Esophagus (tissue), 2 donors: ENCODE measurements around the gene C2orf92. TPM values are rescaled to one million over a fixed set of nuclear protein-coding genes. Genes with fewer than 3 reads are reported as not detected.

Experiments used
- H3K27ac ChIP-seq, 2 donors: one replicate each; pipeline ENCODE4 v1.5.1; 2013; ENCODE audit warnings: low read depth in 2 of 2, mild to moderate bottlenecking in 2 of 2, inconsistent platforms in 1 of 2, low read length in 1 of 2, moderate library complexity in 1 of 2
- H3K27me3 ChIP-seq, 2 donors: one replicate each; pipeline ENCODE4 v1.6.1; 2013; ENCODE audit warnings: low read length in 2 of 2, control low read depth in 1 of 2, mild to moderate bottlenecking in 1 of 2; ENCODE audit not compliant: insufficient read depth in 2 of 2, control insufficient read depth in 1 of 2
- H3K36me3 ChIP-seq, 2 donors: one replicate each; pipeline ENCODE4 v1.6.1; 2013; ENCODE audit warnings: low read length in 1 of 2; ENCODE audit not compliant: control insufficient read depth in 2 of 2, insufficient read depth in 2 of 2
- H3K4me1 ChIP-seq, 2 donors: one replicate each; pipeline ENCODE4 v1.6.1; 2013; ENCODE audit warnings: low read length in 1 of 2; ENCODE audit not compliant: control insufficient read depth in 2 of 2, insufficient read depth in 2 of 2
- H3K4me3 ChIP-seq, 2 donors: one replicate each; pipeline ENCODE4 v1.5.1; 2013; ENCODE audit warnings: low read length in 2 of 2, mild to moderate bottlenecking in 2 of 2, low read depth in 1 of 2, moderate library complexity in 1 of 2
- H3K9me3 ChIP-seq, 2 donors: one replicate each; pipeline ENCODE4 v1.6.1; 2013; ENCODE audit warnings: mild to moderate bottlenecking in 2 of 2, low read depth in 1 of 2, low read length in 1 of 2, moderate library complexity in 1 of 2; ENCODE audit not compliant: control insufficient read depth in 2 of 2, insufficient read depth in 1 of 2
- WGBS, 2 donors: extraction: QIAGEN DNeasy Blood & Tissue Kit; methylation state at CpG; one replicate each; pipeline ENCODE4 v1.1.7; 2013; 5-methylcytosine and 5-hydroxymethylcytosine counted together
- polyA plus RNA-seq, 2 donors: library from polyadenylated mRNA; stranded (reverse); fragments of 200-250 nt; gene quantifications; one replicate each; pipeline ENCODE4 v1.2.3, GENCODE V29; 2013
- donor health status: healthy with polysubstance abuse.
- donor health status: Bipolar disorder and iron deficiency.

The C2orf92 gene
- polyA plus RNA-seq, 2 donors, result 1.8 to 14.3 TPM

DNA sequence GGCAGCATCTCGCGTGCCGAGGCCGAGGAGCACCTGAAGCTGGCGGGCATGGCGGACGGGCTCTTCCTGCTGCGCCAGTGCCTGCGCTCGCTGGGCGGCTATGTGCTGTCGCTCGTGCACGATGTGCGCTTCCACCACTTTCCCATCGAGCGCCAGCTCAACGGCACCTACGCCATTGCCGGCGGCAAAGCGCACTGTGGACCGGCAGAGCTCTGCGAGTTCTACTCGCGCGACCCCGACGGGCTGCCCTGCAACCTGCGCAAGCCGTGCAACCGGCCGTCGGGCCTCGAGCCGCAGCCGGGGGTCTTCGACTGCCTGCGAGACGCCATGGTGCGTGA, 54.5 kb downstream of the C2orf92 start:
- Histone ChIP-seq H3K9me3 (peaks cover 0 to 2% of the 10 kb centered on the region in 2 donors), H3K36me3 (no peaks in the 10 kb centered on the region), H3K4me1 (no peaks in the 10 kb centered on the region), H3K4me3 (no peak overlapping the region), H3K27me3 (no peaks in the 10 kb centered on the region), H3K27ac (no peak overlapping the region)
- 57 to 58% methylated on average over 41 of the region's 41 CpGs for WGBS, 2 donors

DNA sequence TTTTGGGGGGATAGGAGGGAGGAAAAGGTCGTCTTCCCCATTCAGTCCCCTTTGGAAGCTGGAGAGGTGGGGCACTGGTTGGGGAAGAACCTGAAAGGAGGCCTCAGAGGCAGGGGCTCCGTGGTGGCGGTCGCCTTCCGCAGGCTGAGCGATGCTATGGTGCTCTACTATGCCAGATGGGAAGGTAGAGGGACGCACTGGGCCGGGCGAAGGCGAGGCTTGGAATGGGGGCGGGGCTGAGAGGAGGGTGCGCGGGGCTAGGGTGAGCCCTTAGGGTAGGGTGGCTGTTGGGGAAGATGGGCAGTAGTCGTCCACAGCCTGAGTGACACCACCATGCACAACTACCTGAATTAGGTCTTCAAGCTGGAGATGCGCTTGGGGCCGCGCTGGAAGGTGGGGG, 55.0 kb downstream of the C2orf92 start:
- Histone ChIP-seq H3K36me3 (no peaks in the 10 kb centered on the region), H3K27me3 (no peaks in the 10 kb centered on the region), H3K9me3 (peaks cover 0 to 2% of the 10 kb centered on the region in 2 donors), H3K4me1 (no peaks in the 10 kb centered on the region), H3K27ac (no peak overlapping the region), H3K4me3 (no peak overlapping the region)
- 75 to 84% methylated on average over 17 of the region's 17 CpGs for WGBS, 2 donors

DNA sequence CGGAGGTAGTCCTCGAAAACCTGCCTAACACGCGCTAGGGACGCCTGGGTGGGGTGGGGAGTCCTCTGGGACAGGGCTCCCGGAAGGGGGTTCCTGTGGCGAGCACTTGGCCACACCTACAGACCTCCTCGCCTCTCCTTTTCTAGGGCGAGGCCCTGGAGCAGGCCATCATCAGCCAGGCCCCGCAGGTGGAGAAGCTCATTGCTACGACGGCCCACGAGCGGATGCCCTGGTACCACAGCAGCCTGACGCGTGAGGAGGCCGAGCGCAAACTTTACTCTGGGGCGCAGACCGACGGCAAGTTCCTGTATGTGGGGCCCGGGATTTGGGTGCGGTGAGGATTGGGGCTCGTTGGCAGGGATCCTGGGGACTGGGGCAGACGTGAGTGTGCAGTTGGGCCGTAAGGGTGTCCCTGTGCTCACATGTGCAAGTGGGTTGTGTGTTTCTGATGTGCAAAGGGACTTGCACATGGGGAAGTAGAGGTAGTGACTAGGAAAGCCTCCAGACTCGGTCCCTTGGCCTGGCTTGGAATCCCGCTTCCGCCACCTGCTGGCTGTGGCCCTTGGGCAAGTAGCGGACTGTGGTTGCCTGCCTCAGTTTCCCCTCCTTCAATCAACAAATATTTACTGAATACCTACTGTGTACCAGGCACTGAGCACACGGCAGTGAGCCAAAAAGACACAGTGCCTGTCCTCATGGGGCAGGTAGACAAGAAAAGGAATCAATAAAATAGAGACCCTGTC, 55.6 kb downstream of the C2orf92 start:
- Histone ChIP-seq H3K36me3 (no peaks in the 10 kb centered on the region), H3K27me3 (no peaks in the 10 kb centered on the region), H3K9me3 (peaks cover 0 to 4% of the 10 kb centered on the region in 2 donors), H3K4me3 (no peak overlapping the region), H3K4me1 (no peaks in the 10 kb centered on the region), H3K27ac (no peak overlapping the region)
- 92 to 93% methylated on average over 31 of the region's 31 CpGs for WGBS, 2 donors

DNA sequence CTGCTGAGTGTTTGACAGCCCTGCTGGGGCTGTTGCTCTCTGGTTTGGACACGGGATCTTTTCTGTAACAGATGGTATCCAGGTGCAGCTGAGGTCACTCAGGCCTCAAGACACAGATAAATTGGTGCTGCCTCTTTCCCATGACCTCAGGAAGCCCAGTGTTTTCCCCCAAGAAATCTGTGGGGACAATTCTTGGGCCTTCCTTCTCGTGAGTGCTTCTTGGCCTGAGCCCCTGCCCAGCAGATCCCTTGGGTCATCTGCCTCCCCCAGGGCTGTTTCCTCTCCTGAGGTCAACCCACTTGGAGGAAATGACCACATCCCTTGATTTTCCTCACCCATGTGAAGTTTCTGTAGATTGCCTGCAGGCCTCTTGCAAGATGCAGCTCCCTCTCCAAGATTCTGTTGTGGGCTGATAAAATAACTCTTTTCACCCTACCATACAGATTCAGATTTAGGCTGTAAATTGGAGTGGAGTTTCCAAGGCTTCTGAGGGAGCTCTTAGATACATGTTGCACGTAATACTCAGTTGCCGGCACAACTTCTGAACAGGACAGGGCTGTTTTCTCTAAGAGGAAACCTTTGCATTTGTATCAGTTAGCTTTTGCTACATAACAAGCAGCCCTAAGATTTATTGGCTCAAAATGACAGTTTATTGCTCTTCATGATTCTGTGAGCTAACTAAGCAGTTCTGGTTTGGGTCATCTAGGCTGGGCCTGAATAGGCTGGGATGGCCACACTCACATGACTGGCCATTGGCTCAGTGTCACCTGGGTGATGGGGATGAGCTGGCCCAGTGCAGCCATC, 57.0 kb downstream of the C2orf92 start:
- Histone ChIP-seq H3K27me3 (no peaks in the 10 kb centered on the region), H3K4me3 (no peak overlapping the region), H3K9me3 (peaks cover 0 to 11% of the 10 kb centered on the region in 2 donors), H3K36me3 (no peaks in the 10 kb centered on the region), H3K27ac (no peak overlapping the region), H3K4me1 (no peaks in the 10 kb centered on the region)
- 55 to 61% methylated on average over 4 of the region's 4 CpGs for WGBS, 2 donors

DNA sequence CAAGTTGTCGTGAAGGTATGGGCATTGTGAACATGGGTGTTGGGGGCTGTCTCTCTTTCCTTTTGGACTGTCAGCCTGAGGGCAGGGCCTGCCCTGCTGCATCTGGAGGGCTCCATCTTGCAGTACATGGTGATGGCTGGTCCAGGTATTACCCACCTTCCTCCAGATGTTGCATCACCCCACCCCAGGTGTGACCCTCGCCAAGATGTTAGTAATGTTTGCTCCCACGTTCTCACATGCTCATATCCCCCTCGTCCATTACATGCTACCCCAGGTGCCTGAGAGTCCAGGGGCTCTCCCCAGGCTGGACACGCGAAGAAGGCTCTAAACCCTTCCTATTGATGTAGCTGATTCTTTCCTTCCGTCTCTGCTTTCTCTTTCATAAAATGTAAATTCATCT, 57.8 kb downstream of the C2orf92 start:
- H3K9me3 ChIP-seq, result peaks cover 0 to 11% of the 10 kb centered on the region in 2 donors
- 89 to 92% methylated on average over 7 of the region's 7 CpGs for WGBS, 2 donors
- H3K27ac ChIP-seq, result no peak overlapping the region
- H3K4me1 ChIP-seq, result no peaks in the 10 kb centered on the region
- H3K27me3 ChIP-seq, result no peaks in the 10 kb centered on the region
- no peaks in the 10 kb centered on the region for H3K36me3 ChIP-seq
- no peak overlapping the region for H3K4me3 ChIP-seq

DNA sequence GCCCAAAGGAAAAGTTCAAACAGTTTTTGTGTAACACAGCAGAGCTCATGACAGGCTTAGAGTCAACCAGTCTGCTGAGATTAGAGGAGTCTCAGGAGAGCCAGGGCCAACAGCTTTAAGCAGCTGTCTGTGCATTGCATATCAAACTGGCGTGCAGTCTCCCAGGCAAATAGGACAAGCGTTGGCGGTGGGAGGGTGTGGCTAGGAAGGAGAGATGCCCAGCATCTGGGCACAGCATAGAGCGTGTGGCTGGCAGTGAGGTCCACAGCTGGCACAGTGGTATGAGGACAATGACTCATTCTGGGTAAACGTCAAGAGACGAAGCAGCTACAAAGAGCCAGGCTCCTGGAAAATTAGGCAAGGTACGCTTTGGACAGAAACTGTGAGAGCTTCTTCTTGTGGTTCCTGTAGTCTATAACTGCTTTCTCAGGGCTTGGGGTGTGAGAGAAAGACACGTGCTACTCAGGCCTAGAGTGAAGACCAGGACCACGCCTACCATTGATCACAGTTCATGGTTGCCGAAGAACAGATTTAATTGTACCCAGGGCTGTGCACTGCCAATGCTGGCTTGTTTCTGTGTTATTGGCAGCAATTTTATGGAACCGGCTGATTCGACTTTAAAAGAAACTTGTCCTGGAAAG, 58.7 kb downstream of the C2orf92 start:
- Histone ChIP-seq H3K4me3 (no peak overlapping the region), H3K27me3 (no peaks in the 10 kb centered on the region), H3K4me1 (no peaks in the 10 kb centered on the region), H3K36me3 (no peaks in the 10 kb centered on the region), H3K9me3 (peaks cover 0 to 11% of the 10 kb centered on the region in 2 donors), H3K27ac (no peak overlapping the region)
- 36 to 40% methylated on average over 12 of the region's 12 CpGs for WGBS, 2 donors

DNA sequence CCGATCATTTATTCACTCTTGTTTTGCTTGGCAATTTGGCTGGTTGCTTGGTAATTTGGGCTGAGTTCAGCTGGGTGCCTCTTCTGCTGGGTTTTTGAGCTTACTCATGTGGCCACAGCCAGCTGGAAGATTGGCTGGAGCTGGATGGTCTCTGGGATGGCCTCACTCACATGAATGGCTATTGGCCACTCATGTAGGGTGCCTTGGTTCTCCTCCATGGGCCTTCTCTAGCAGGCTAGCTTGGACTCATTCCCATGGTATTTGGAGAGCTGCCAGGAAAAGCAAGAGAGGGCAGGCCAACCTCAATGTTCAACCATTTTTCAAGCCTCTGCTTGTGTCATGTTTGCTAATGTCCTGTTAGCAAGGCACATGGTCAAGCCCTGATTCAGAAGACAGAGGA, 60.7 kb downstream of the C2orf92 start:
- no peak overlapping the region for H3K4me3 ChIP-seq
- H3K36me3 ChIP-seq, result peaks cover 0 to 2% of the 10 kb centered on the region in 2 donors
- WGBS, 2 donors, result 98 to 100% methylated on average over 1 of the region's 1 CpG
- H3K9me3 ChIP-seq, result peaks cover 0 to 9% of the 10 kb centered on the region in 2 donors
- peaks cover 0 to 4% of the 10 kb centered on the region in 2 donors for H3K4me1 ChIP-seq
- H3K27me3 ChIP-seq, result no peaks in the 10 kb centered on the region
- H3K27ac ChIP-seq, result no peak overlapping the region

DNA sequence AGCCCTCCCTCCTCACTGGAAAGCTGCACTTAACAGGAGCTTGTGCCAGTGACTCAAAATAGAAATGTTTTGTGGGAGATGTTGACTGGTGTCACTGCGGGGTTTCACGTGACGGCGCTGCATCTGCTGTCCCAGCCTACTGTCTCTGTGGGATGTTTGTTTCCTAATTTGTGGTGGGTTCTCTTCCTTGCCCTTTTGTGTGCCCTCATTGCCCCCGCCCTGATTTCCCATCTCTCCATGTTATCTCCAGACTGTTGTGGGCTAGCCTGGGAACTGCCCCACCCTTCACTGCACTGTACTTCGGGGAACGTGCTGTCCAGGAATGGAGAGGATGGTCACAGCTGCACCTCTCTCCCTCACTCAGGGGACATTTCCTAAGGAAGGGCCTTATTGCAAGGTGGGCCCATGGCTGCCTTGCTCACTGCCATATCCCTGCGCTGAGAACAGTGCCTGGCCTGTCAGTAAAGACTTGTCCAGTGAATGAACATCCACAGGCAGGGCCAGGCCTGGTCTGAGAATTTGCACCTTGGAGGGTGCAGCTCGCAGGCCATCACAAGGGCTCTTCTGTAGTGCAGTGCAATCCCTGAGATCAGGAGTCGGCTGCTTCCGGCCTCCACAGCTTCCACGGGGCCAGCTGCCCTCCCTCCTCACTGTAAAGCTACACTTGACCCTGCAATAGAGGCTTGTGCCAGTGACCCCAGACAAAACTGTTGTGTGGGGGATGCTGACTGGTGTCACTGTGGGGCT, 61.9 kb downstream of the C2orf92 start:
- no peak overlapping the region for H3K4me3 ChIP-seq
- H3K27me3 ChIP-seq, result no peaks in the 10 kb centered on the region
- peaks cover 0 to 2% of the 10 kb centered on the region in 2 donors for H3K36me3 ChIP-seq
- 89 to 90% methylated on average over 12 of the region's 12 CpGs for WGBS, 2 donors
- H3K9me3 ChIP-seq, result peaks cover 0 to 9% of the 10 kb centered on the region in 2 donors
- H3K27ac ChIP-seq, result no peak overlapping the region
- peaks cover 0 to 4% of the 10 kb centered on the region in 2 donors for H3K4me1 ChIP-seq
